Measurements from ENCODE around the gene CASP7.

DNA sequence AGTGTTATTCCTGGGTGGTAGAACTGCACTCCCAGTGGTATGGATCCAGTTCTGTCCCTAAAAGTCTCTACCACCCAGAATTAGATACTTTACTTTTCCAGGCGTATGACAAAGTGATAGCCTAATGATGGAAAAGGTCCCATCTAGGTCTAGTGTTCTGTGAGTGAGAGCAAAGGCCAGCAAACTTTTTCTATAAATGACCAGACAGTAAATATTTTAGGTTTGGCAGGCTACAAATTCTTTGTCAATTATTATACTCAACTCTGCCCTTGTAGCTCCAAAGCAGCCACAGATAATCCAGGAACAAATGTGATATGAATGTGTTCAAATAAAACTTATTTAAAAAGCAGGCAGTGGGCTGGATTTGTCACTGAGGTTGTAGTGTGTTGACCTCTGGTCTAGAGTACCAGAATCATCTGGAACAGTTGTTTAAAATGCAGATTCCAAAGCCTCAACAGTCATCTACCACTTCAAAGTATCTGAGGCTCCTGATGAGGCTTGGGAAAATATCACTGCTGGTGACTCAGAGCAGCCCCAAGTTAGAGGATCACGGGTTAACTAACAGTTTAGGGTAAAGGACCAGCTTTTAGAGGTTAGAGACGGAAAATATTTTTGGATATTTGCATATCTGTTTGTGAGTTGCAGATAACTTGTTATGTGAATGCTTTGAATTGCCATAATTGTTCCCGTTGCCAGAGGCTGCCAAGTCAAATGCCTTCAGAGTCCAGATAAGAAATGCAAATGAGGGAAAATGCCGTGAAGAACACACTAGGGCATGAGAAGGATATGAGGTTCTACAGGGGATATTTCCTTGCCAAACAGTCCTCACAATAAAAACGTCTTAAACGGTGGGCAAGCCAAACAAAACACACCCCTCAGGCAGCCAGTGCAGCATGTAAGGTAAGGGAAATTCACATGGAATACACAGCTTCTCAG, 35.3 kb upstream of the CASP7 start:
- TF ChIP-seq, protein P1, sequence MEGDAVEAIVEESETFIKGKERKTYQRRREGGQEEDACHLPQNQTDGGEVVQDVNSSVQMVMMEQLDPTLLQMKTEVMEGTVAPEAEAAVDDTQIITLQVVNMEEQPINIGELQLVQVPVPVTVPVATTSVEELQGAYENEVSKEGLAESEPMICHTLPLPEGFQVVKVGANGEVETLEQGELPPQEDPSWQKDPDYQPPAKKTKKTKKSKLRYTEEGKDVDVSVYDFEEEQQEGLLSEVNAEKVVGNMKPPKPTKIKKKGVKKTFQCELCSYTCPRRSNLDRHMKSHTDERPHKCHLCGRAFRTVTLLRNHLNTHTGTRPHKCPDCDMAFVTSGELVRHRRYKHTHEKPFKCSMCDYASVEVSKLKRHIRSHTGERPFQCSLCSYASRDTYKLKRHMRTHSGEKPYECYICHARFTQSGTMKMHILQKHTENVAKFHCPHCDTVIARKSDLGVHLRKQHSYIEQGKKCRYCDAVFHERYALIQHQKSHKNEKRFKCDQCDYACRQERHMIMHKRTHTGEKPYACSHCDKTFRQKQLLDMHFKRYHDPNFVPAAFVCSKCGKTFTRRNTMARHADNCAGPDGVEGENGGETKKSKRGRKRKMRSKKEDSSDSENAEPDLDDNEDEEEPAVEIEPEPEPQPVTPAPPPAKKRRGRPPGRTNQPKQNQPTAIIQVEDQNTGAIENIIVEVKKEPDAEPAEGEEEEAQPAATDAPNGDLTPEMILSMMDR (IDR thresholded peaks at IDR 0.05), result no peak
- no peak for TF ChIP-seq POLR2A (IDR thresholded peaks at IDR 0.05)
